H9 (cell line): ENCODE results near the gene ENKD1. TPM values are rescaled to one million over a fixed set of nuclear protein-coding genes. Genes with fewer than 3 reads are reported as not detected.
A peak's percentile ranks its signal among the peaks of the same experiment; 100 is the strongest.

Source experiments
- DNase-seq: peaks from one replicate; pipeline ENCODE4 v3.0.0-alpha.2; 2017
- H2AFZ ChIP-seq: one replicate; pipeline ENCODE4 v1.6.1; 2013; ENCODE audit warnings: mild to moderate bottlenecking, low read length, control low read depth, moderate library complexity
- H2AK5ac ChIP-seq: 2 replicates; pipeline ENCODE4 v1.6.1; 2013; ENCODE audit warnings: low read length, control low read depth, mixed read lengths; ENCODE audit not compliant: insufficient read length
- H2BK120ac ChIP-seq: one replicate; pipeline ENCODE4 v1.6.1; 2013; ENCODE audit warnings: low read depth, mild to moderate bottlenecking, low read length, control low read depth, inconsistent platforms; ENCODE audit not compliant: poor library complexity, severe bottlenecking
- H2BK12ac ChIP-seq: 2 replicates; pipeline ENCODE4 v1.6.1; 2013; ENCODE audit warnings: low read length, control low read depth, mixed read lengths, low read depth; ENCODE audit not compliant: insufficient read length
- H2BK15ac ChIP-seq: 2 replicates; pipeline ENCODE4 v1.6.1; 2013; ENCODE audit warnings: low read depth, low read length, control low read depth
- H2BK20ac ChIP-seq: one replicate; pipeline ENCODE4 v1.6.1; 2013; ENCODE audit warnings: low read depth, mild to moderate bottlenecking, low read length, control low read depth, inconsistent platforms; ENCODE audit not compliant: poor library complexity, severe bottlenecking
- H2BK5ac ChIP-seq: 2 replicates; pipeline ENCODE4 v1.6.1; 2013; ENCODE audit warnings: low read length, control low read depth, mixed read lengths; ENCODE audit not compliant: insufficient read length
- H3K14ac ChIP-seq: 2 replicates; pipeline ENCODE4 v1.6.1; 2013; ENCODE audit warnings: low read length, control low read depth; ENCODE audit not compliant: insufficient read depth
- H3K18ac ChIP-seq: 2 replicates; pipeline ENCODE4 v1.6.1; 2013; ENCODE audit warnings: low read depth, mild to moderate bottlenecking, mixed read lengths, low read length, control low read depth; ENCODE audit not compliant: insufficient read length
- H3K23ac ChIP-seq: 2 replicates; pipeline ENCODE4 v1.6.1; 2013; ENCODE audit warnings: low read length, control low read depth, mixed read lengths, low read depth; ENCODE audit not compliant: insufficient read length
- H3K23me2 ChIP-seq: 2 replicates; pipeline ENCODE4 v1.6.1; 2013; ENCODE audit warnings: low read depth, mild to moderate bottlenecking, mixed read lengths, low read length, control low read depth; ENCODE audit not compliant: insufficient read length, poor library complexity, severe bottlenecking
- H3K27ac ChIP-seq: 2 replicates; pipeline ENCODE4 v1.5.1; 2013; ENCODE audit warnings: low read length, control low read depth, mixed read lengths, low read depth; ENCODE audit not compliant: insufficient read length
- H3K27me3 ChIP-seq: 2 replicates; pipeline ENCODE4 v1.6.1; 2013; ENCODE audit warnings: low read length, control low read depth, inconsistent platforms; ENCODE audit not compliant: insufficient read depth
- H3K4ac ChIP-seq: 2 replicates; pipeline ENCODE4 v1.6.1; 2013; ENCODE audit warnings: low read depth, mild to moderate bottlenecking, control low read depth, inconsistent platforms, low read length, moderate library complexity
- H3K4me1 ChIP-seq: 2 replicates; pipeline ENCODE4 v1.6.1; 2013; ENCODE audit warnings: low read length, control low read depth, inconsistent platforms; ENCODE audit not compliant: insufficient read depth
- H3K4me2 ChIP-seq: 2 replicates; pipeline ENCODE4 v1.6.1; 2013; ENCODE audit warnings: low read length, control low read depth, mixed read lengths; ENCODE audit not compliant: insufficient read length, insufficient read depth
- H3K56ac ChIP-seq: 2 replicates; pipeline ENCODE4 v1.6.1; 2013; ENCODE audit warnings: low read depth, mild to moderate bottlenecking, mixed read lengths, low read length, control low read depth; ENCODE audit not compliant: insufficient read length
- H3K79me1 ChIP-seq: 2 replicates; pipeline ENCODE4 v1.6.1; 2013; ENCODE audit warnings: low read depth, mild to moderate bottlenecking, moderate library complexity, low read length, control low read depth, inconsistent platforms; ENCODE audit not compliant: insufficient read depth, poor library complexity, severe bottlenecking
- H3K79me2 ChIP-seq: 2 replicates; pipeline ENCODE4 v1.6.1; 2013; ENCODE audit warnings: low read length, control low read depth, inconsistent platforms; ENCODE audit not compliant: insufficient read depth
- H3K9ac ChIP-seq: 2 replicates; pipeline ENCODE4 v1.6.1; 2013; ENCODE audit warnings: low read length, control low read depth, mixed read lengths; ENCODE audit not compliant: insufficient read length; ENCODE audit errors: extremely low read depth
- H3K9me3 ChIP-seq: one replicate; pipeline ENCODE4 v1.6.1; 2013; ENCODE audit warnings: low read depth, low read length, inconsistent platforms; ENCODE audit not compliant: control insufficient read depth
- H3T11ph ChIP-seq: one replicate; pipeline ENCODE4 v1.6.1; 2013; ENCODE audit warnings: mild to moderate bottlenecking, low read length, control low read depth, inconsistent platforms
- H4K20me1 ChIP-seq: one replicate; pipeline ENCODE4 v1.6.1; 2013; ENCODE audit not compliant: control insufficient read depth, insufficient read length, insufficient read depth
- H4K5ac ChIP-seq: 2 replicates; pipeline ENCODE4 v1.6.1; 2013; ENCODE audit warnings: low read depth, mild to moderate bottlenecking, mixed read lengths, low read length, control low read depth; ENCODE audit not compliant: insufficient read length
- H4K8ac ChIP-seq: replicated peaks from 2 replicates; pipeline ENCODE4 v1.6.1; 2013; ENCODE audit warnings: low read length, control low read depth, mixed read lengths, low read depth; ENCODE audit not compliant: insufficient read length
- H4K91ac ChIP-seq: 2 replicates; pipeline ENCODE4 v1.6.1; 2013; ENCODE audit warnings: low read depth, mild to moderate bottlenecking, moderate library complexity, mixed read lengths, low read length, control low read depth; ENCODE audit not compliant: insufficient read length
- H3K27ac Mint-ChIP-seq, 3 experiments: 2 replicates in 2 of 3; 3 replicates in 1 of 3; pipeline ENCODE4 v1.8.0; 2020 to 2021; ENCODE audit warnings: mixed read lengths in 3 of 3, mild to moderate bottlenecking in 1 of 3, moderate library complexity in 1 of 3
- H3K27me3 Mint-ChIP-seq: 2 replicates; pipeline ENCODE4 v1.8.0; 2021; ENCODE audit warnings: low read depth, mild to moderate bottlenecking, moderate library complexity, mixed read lengths
- H3K36me3 Mint-ChIP-seq, 3 experiments: 2 replicates in 2 of 3; 3 replicates in 1 of 3; pipeline ENCODE4 v1.8.0; 2020 to 2021; ENCODE audit warnings: low read depth in 3 of 3, mixed read lengths in 3 of 3; ENCODE audit not compliant: insufficient read depth in 1 of 3
- H3K4me1 Mint-ChIP-seq, 2 experiments: 2 replicates each; pipeline ENCODE4 v1.8.0; 2020; ENCODE audit warnings: mixed read lengths in 2 of 2
- H3K4me3 Mint-ChIP-seq, 2 experiments: 2 replicates in 1 of 2; 3 replicates in 1 of 2; pipeline ENCODE4 v1.8.0; 2020 to 2021; ENCODE audit warnings: mild to moderate bottlenecking in 2 of 2, mixed read lengths in 2 of 2, moderate library complexity in 1 of 2
- H3K9me3 Mint-ChIP-seq, 2 experiments: 2 replicates in 1 of 2; 3 replicates in 1 of 2; pipeline ENCODE4 v1.8.0; 2020; ENCODE audit warnings: mild to moderate bottlenecking in 2 of 2, mixed read lengths in 2 of 2, moderate library complexity in 1 of 2
- WGBS: extraction: QIAGEN DNeasy Blood & Tissue Kit; methylation state at CpG from one replicate; pipeline ENCODE4 v1.1.7; 2013; ENCODE audit warnings: missing lambda C conversion rate, low lambda C conversion rate, mixed read lengths; ENCODE audit not compliant: insufficient read length; ENCODE audit errors: extremely low coverage; 5-methylcytosine and 5-hydroxymethylcytosine counted together
- long read RNA-seq: library from polyadenylated mRNA; unstranded; transcript quantifications from one replicate; pipeline ENCODE4 v2.0.0, GENCODE V29; 2020
- total RNA-seq: library from RNA; stranded (reverse); gene quantifications from 2 replicates; pipeline ENCODE4 v1.2.1, GENCODE V29; 2021
- TF ChIP-seq, protein P1 (sequence below): fragments of 200-600 bp; sonication (generic); conservative IDR thresholded peaks from 3 replicates; pipeline ENCODE4 v1.8.0; 2021; ENCODE audit warnings: antibody characterized with exemption, mild to moderate bottlenecking

The ENKD1 gene, protein sequence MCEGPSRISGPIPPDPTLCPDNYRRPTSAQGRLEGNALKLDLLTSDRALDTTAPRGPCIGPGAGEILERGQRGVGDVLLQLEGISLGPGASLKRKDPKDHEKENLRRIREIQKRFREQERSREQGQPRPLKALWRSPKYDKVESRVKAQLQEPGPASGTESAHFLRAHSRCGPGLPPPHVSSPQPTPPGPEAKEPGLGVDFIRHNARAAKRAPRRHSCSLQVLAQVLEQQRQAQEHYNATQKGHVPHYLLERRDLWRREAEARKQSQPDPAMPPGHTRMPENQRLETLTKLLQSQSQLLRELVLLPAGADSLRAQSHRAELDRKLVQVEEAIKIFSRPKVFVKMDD
- total RNA-seq: 7.9 and 9.5 TPM in 2 replicates
- long read RNA-seq, partial matches to known transcripts: 0 of 6 reads
- long read RNA-seq, other reads (novel, unspliced or antisense): 6 of 6 reads

DNA sequence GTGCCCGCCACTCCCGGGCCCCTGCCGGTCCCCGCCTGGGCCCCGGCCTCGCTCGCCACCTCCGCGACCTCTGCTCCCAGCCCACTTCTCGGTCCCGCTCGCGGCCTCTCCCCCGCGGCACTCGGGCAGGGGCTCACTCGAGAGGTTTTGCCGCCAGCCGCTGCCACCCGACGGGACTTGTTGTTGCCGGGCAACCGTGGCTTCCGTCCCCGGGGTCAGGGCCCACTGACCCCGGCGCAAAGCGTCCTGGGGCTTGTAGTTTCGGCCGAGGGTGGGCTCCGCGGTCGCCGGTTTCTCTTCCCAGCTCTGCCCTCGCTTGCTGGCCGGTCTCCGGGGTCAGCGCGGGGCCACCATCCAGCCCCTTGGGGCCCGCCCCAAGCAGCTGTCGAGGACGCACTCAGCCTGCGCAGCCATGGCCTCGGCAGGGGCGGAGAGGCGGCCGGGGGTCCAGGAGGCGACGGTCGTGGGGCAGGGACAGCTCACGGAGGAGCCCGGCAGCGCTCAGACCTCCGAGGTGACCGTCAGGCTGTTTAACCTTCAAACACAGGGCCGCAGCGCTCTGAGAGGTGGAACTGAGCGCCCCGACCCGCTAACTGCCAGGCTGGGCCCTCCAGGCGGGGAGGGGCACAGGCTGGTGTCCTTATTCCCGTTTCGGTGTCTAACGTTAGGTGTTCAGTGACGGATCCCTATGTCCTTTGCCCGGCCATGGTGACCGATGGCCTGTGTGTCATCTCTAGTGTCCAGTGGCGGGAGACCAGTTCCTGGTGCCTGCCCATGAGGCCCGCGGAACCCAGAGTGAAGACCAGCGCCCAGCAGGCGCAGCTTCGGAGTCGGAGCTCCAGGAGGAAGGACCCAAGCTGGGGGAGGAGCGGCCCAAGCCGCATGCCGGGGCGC lies at the start of gene ENKD1, which contains the start of gene C16orf86:
Gene ENKD1, minus strand, starts transcription at position 192 of the 894 bp plus-strand sequence. CDS start 308 bp downstream, outside the sequence.
Gene C16orf86, plus strand, starts transcription at position 256 of the 894 bp plus-strand sequence. Its CDS starts 157 bp downstream, at position 413.
- Histone ChIP-seq H2BK5ac (no peak within 1 kb of the TSS), H3K23me2 (peaks cover 3% of the 10 kb centered on the region), H2AFZ (no peak within 1 kb of the TSS), H3K14ac (no peak within 1 kb of the TSS), H4K91ac (no peak within 1 kb of the TSS), H3K9ac (no peak within 1 kb of the TSS), H4K20me1 (no peaks in the 10 kb centered on the region), H3K4ac (no peak within 1 kb of the TSS), H3T11ph (no peak within 1 kb of the TSS), H2BK15ac (no peak within 1 kb of the TSS), H4K5ac (no peak within 1 kb of the TSS), H2BK20ac (no peak within 1 kb of the TSS), H3K79me2 (no peaks in the 10 kb centered on the region), H2BK120ac (no peak within 1 kb of the TSS), H3K27me3 (no peaks in the 10 kb centered on the region), H3K18ac (no peak within 1 kb of the TSS), H4K8ac (no peak within 1 kb of the TSS), H3K4me1 (no peaks in the 10 kb centered on the region), H3K9me3 (no peaks in the 10 kb centered on the region), H3K23ac (no peak within 1 kb of the TSS), H3K27ac (no peak within 1 kb of the TSS), H3K79me1 (no peaks in the 10 kb centered on the region), H3K4me2 (peak within 1 kb of the TSS; percentile 56), H2AK5ac (no peak within 1 kb of the TSS), H2BK12ac (no peak within 1 kb of the TSS), H3K56ac (no peak within 1 kb of the TSS)
- peaks cover 3 to 11% (median 7%) of the 10 kb centered on the region in 3 experiments; a peak in 5 of 7 replicates for H3K36me3 Mint-ChIP-seq
- DNase-seq: peak; percentile 87
- H3K27ac Mint-ChIP-seq: peak within 1 kb of the TSS in 1 of 3 experiments; percentile 85; a peak in 1 of 7 replicates
- H3K4me3 Mint-ChIP-seq: peak within 1 kb of the TSS; percentile 78 to 85
- peaks cover 4% of the 10 kb centered on the region for H3K27me3 Mint-ChIP-seq
- peaks cover 7 to 22% of the 10 kb centered on the region in 2 experiments; a peak in 3 of 4 replicates for H3K4me1 Mint-ChIP-seq
- TF ChIP-seq, protein P1, sequence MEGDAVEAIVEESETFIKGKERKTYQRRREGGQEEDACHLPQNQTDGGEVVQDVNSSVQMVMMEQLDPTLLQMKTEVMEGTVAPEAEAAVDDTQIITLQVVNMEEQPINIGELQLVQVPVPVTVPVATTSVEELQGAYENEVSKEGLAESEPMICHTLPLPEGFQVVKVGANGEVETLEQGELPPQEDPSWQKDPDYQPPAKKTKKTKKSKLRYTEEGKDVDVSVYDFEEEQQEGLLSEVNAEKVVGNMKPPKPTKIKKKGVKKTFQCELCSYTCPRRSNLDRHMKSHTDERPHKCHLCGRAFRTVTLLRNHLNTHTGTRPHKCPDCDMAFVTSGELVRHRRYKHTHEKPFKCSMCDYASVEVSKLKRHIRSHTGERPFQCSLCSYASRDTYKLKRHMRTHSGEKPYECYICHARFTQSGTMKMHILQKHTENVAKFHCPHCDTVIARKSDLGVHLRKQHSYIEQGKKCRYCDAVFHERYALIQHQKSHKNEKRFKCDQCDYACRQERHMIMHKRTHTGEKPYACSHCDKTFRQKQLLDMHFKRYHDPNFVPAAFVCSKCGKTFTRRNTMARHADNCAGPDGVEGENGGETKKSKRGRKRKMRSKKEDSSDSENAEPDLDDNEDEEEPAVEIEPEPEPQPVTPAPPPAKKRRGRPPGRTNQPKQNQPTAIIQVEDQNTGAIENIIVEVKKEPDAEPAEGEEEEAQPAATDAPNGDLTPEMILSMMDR: no peak
- no CpG with 5 or more reads among the region's 78 CpGs for WGBS
- H3K9me3 Mint-ChIP-seq: no peaks in the 10 kb centered on the region
